ENCODE results near the gene SUN3.

DNA sequence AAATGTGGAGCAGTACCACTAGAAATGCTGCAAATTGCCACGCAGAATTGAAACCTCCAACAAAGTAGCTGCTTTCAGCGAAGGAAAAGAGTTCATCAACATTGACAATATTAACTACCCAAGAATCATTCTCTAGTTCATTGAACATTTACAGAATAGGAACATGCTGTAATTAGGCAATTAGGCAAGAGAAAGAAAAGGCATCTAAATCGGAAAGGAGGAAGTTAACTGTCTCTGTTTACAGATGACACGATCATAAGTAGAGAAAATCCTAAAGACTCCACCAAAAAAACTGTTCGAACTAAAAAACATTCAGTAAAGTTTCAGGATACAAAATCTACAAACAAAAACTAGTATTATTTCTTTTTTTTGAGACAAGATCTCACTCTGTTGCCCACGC, 71.8 kb downstream of the SUN3 start:
- TF ChIP-seq YY1 (IDR thresholded peaks at IDR 0.05; ENCODE audit: insufficient read depth, insufficient read length) (no peak), ZNF274 (IDR thresholded peaks at IDR 0.05; ENCODE audit: low read depth, low read length) (no peak)

All from NT2/D1 (cell line).